Spleen (tissue), 7 donors: Measurements from ENCODE around the gene GNA14.

ENCODE experiments used
- POLR2AphosphoS5 ChIP-seq, 3 donors: sonication (generic); formaldehyde crosslinking; IDR thresholded peaks; one replicate each; pipeline ENCODE4 v1.5.1; 2017; ENCODE audit warnings: antibody characterized with exemption in 3 of 3
- TF ChIP-seq, protein P1 (sequence below), 11 experiments: fragments of 200-600 bp in 7 of 11; fragments of 450-650 bp in 4 of 11; sonication (generic) in 4 of 11; IDR thresholded peaks in 8 of 11; conservative IDR thresholded peaks in 3 of 11; 1 replicate in 7 of 11; 2 replicates in 4 of 11; pipeline versions ENCODE4 v1.4.0 to v1.8.0; 2016 to 2021; ENCODE audit warnings: antibody characterized with exemption in 11 of 11, inconsistent platforms in 4 of 11, mild to moderate bottlenecking in 1 of 11
- donor health status: DM: no; HTN: no; CAD: no; lungs with moderate emphysema.
- donor health status: DM: no; HTN: no; CAD: no.
- donor health status: DM: no; HTN: no; CAD: no.

- TF ChIP-seq POLR2AphosphoS5 (IDR thresholded peaks at IDR 0.05), result no peak
- TF ChIP-seq, protein P1, sequence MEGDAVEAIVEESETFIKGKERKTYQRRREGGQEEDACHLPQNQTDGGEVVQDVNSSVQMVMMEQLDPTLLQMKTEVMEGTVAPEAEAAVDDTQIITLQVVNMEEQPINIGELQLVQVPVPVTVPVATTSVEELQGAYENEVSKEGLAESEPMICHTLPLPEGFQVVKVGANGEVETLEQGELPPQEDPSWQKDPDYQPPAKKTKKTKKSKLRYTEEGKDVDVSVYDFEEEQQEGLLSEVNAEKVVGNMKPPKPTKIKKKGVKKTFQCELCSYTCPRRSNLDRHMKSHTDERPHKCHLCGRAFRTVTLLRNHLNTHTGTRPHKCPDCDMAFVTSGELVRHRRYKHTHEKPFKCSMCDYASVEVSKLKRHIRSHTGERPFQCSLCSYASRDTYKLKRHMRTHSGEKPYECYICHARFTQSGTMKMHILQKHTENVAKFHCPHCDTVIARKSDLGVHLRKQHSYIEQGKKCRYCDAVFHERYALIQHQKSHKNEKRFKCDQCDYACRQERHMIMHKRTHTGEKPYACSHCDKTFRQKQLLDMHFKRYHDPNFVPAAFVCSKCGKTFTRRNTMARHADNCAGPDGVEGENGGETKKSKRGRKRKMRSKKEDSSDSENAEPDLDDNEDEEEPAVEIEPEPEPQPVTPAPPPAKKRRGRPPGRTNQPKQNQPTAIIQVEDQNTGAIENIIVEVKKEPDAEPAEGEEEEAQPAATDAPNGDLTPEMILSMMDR (IDR thresholded peaks at IDR 0.05 in 8 of 11, conservative IDR thresholded peaks at IDR 0.05 in 3 of 11), result no peak
Observed at GRCh38 chr9:77602852-77603251, 45.3 kb downstream of the GNA14 start.
